H9 (cell line): ENCODE data around the gene LMBR1. TPM values are rescaled to one million over a fixed set of nuclear protein-coding genes. Genes with fewer than 3 reads are reported as not detected.

Experiments used
- DNase-seq: peaks from one replicate; pipeline ENCODE4 v3.0.0-alpha.2; 2017
- H2AFZ ChIP-seq: one replicate; pipeline ENCODE4 v1.6.1; 2013; ENCODE audit warnings: mild to moderate bottlenecking, low read length, control low read depth, moderate library complexity
- H2AK5ac ChIP-seq: 2 replicates; pipeline ENCODE4 v1.6.1; 2013; ENCODE audit warnings: low read length, control low read depth, mixed read lengths; ENCODE audit not compliant: insufficient read length
- H2BK120ac ChIP-seq: one replicate; pipeline ENCODE4 v1.6.1; 2013; ENCODE audit warnings: low read depth, mild to moderate bottlenecking, low read length, control low read depth, inconsistent platforms; ENCODE audit not compliant: poor library complexity, severe bottlenecking
- H2BK12ac ChIP-seq: 2 replicates; pipeline ENCODE4 v1.6.1; 2013; ENCODE audit warnings: low read length, control low read depth, mixed read lengths, low read depth; ENCODE audit not compliant: insufficient read length
- H2BK15ac ChIP-seq: 2 replicates; pipeline ENCODE4 v1.6.1; 2013; ENCODE audit warnings: low read depth, low read length, control low read depth
- H2BK20ac ChIP-seq: one replicate; pipeline ENCODE4 v1.6.1; 2013; ENCODE audit warnings: low read depth, mild to moderate bottlenecking, low read length, control low read depth, inconsistent platforms; ENCODE audit not compliant: poor library complexity, severe bottlenecking
- H2BK5ac ChIP-seq: 2 replicates; pipeline ENCODE4 v1.6.1; 2013; ENCODE audit warnings: low read length, control low read depth, mixed read lengths; ENCODE audit not compliant: insufficient read length
- H3K14ac ChIP-seq: 2 replicates; pipeline ENCODE4 v1.6.1; 2013; ENCODE audit warnings: low read length, control low read depth; ENCODE audit not compliant: insufficient read depth
- H3K18ac ChIP-seq: 2 replicates; pipeline ENCODE4 v1.6.1; 2013; ENCODE audit warnings: low read depth, mild to moderate bottlenecking, mixed read lengths, low read length, control low read depth; ENCODE audit not compliant: insufficient read length
- H3K23ac ChIP-seq: 2 replicates; pipeline ENCODE4 v1.6.1; 2013; ENCODE audit warnings: low read length, control low read depth, mixed read lengths, low read depth; ENCODE audit not compliant: insufficient read length
- H3K23me2 ChIP-seq: 2 replicates; pipeline ENCODE4 v1.6.1; 2013; ENCODE audit warnings: low read depth, mild to moderate bottlenecking, mixed read lengths, low read length, control low read depth; ENCODE audit not compliant: insufficient read length, poor library complexity, severe bottlenecking
- H3K27ac ChIP-seq: 2 replicates; pipeline ENCODE4 v1.5.1; 2013; ENCODE audit warnings: low read length, control low read depth, mixed read lengths, low read depth; ENCODE audit not compliant: insufficient read length
- H3K27me3 ChIP-seq: 2 replicates; pipeline ENCODE4 v1.6.1; 2013; ENCODE audit warnings: low read length, control low read depth, inconsistent platforms; ENCODE audit not compliant: insufficient read depth
- H3K4ac ChIP-seq: 2 replicates; pipeline ENCODE4 v1.6.1; 2013; ENCODE audit warnings: low read depth, mild to moderate bottlenecking, control low read depth, inconsistent platforms, low read length, moderate library complexity
- H3K4me1 ChIP-seq: 2 replicates; pipeline ENCODE4 v1.6.1; 2013; ENCODE audit warnings: low read length, control low read depth, inconsistent platforms; ENCODE audit not compliant: insufficient read depth
- H3K4me2 ChIP-seq: 2 replicates; pipeline ENCODE4 v1.6.1; 2013; ENCODE audit warnings: low read length, control low read depth, mixed read lengths; ENCODE audit not compliant: insufficient read length, insufficient read depth
- H3K56ac ChIP-seq: 2 replicates; pipeline ENCODE4 v1.6.1; 2013; ENCODE audit warnings: low read depth, mild to moderate bottlenecking, mixed read lengths, low read length, control low read depth; ENCODE audit not compliant: insufficient read length
- H3K79me1 ChIP-seq: 2 replicates; pipeline ENCODE4 v1.6.1; 2013; ENCODE audit warnings: low read depth, mild to moderate bottlenecking, moderate library complexity, low read length, control low read depth, inconsistent platforms; ENCODE audit not compliant: insufficient read depth, poor library complexity, severe bottlenecking
- H3K79me2 ChIP-seq: 2 replicates; pipeline ENCODE4 v1.6.1; 2013; ENCODE audit warnings: low read length, control low read depth, inconsistent platforms; ENCODE audit not compliant: insufficient read depth
- H3K9ac ChIP-seq: 2 replicates; pipeline ENCODE4 v1.6.1; 2013; ENCODE audit warnings: low read length, control low read depth, mixed read lengths; ENCODE audit not compliant: insufficient read length; ENCODE audit errors: extremely low read depth
- H3K9me3 ChIP-seq: one replicate; pipeline ENCODE4 v1.6.1; 2013; ENCODE audit warnings: low read depth, low read length, inconsistent platforms; ENCODE audit not compliant: control insufficient read depth
- H3T11ph ChIP-seq: one replicate; pipeline ENCODE4 v1.6.1; 2013; ENCODE audit warnings: mild to moderate bottlenecking, low read length, control low read depth, inconsistent platforms
- H4K20me1 ChIP-seq: one replicate; pipeline ENCODE4 v1.6.1; 2013; ENCODE audit not compliant: control insufficient read depth, insufficient read length, insufficient read depth
- H4K5ac ChIP-seq: 2 replicates; pipeline ENCODE4 v1.6.1; 2013; ENCODE audit warnings: low read depth, mild to moderate bottlenecking, mixed read lengths, low read length, control low read depth; ENCODE audit not compliant: insufficient read length
- H4K8ac ChIP-seq: replicated peaks from 2 replicates; pipeline ENCODE4 v1.6.1; 2013; ENCODE audit warnings: low read length, control low read depth, mixed read lengths, low read depth; ENCODE audit not compliant: insufficient read length
- H4K91ac ChIP-seq: 2 replicates; pipeline ENCODE4 v1.6.1; 2013; ENCODE audit warnings: low read depth, mild to moderate bottlenecking, moderate library complexity, mixed read lengths, low read length, control low read depth; ENCODE audit not compliant: insufficient read length
- H3K27ac Mint-ChIP-seq, 3 experiments: 2 replicates in 2 of 3; 3 replicates in 1 of 3; pipeline ENCODE4 v1.8.0; 2020 to 2021; ENCODE audit warnings: mixed read lengths in 3 of 3, mild to moderate bottlenecking in 1 of 3, moderate library complexity in 1 of 3
- H3K27me3 Mint-ChIP-seq: 2 replicates; pipeline ENCODE4 v1.8.0; 2021; ENCODE audit warnings: low read depth, mild to moderate bottlenecking, moderate library complexity, mixed read lengths
- H3K36me3 Mint-ChIP-seq, 3 experiments: 2 replicates in 2 of 3; 3 replicates in 1 of 3; pipeline ENCODE4 v1.8.0; 2020 to 2021; ENCODE audit warnings: low read depth in 3 of 3, mixed read lengths in 3 of 3; ENCODE audit not compliant: insufficient read depth in 1 of 3
- H3K4me1 Mint-ChIP-seq, 2 experiments: 2 replicates each; pipeline ENCODE4 v1.8.0; 2020; ENCODE audit warnings: mixed read lengths in 2 of 2
- H3K4me3 Mint-ChIP-seq, 2 experiments: 2 replicates in 1 of 2; 3 replicates in 1 of 2; pipeline ENCODE4 v1.8.0; 2020 to 2021; ENCODE audit warnings: mild to moderate bottlenecking in 2 of 2, mixed read lengths in 2 of 2, moderate library complexity in 1 of 2
- H3K9me3 Mint-ChIP-seq, 2 experiments: 2 replicates in 1 of 2; 3 replicates in 1 of 2; pipeline ENCODE4 v1.8.0; 2020; ENCODE audit warnings: mild to moderate bottlenecking in 2 of 2, mixed read lengths in 2 of 2, moderate library complexity in 1 of 2
- WGBS: extraction: QIAGEN DNeasy Blood & Tissue Kit; methylation state at CpG from one replicate; pipeline ENCODE4 v1.1.7; 2013; ENCODE audit warnings: missing lambda C conversion rate, low lambda C conversion rate, mixed read lengths; ENCODE audit not compliant: insufficient read length; ENCODE audit errors: extremely low coverage; 5-methylcytosine and 5-hydroxymethylcytosine counted together
- total RNA-seq: library from RNA; stranded (reverse); gene quantifications from 2 replicates; pipeline ENCODE4 v1.2.1, GENCODE V29; 2021
- TF ChIP-seq, protein P1 (sequence below): fragments of 200-600 bp; sonication (generic); conservative IDR thresholded peaks from 3 replicates; pipeline ENCODE4 v1.8.0; 2021; ENCODE audit warnings: antibody characterized with exemption, mild to moderate bottlenecking

LMBR1 gene
- total RNA-seq, 1 experiment from 2014 or later = 62.3 TPM

DNA sequence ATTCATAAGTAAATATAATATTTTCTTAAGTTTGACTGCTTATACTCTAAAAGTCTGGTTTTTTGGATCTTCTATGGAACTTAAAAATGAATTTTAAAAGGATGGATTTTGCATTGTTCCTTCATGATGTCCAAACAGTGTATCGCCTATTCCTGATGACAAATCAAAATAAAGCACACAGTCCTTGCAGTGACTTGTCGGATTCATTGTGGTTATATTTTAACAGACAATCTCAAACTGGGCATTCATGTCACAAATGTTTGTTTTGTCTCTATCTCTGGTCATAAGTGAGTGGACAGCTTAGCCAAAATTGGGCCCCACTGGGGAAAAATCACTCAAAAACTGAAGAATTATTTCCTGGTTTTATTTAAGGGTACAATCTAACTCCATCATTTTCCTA lies 74.8 kb downstream of the LMBR1 start:
- no peaks in the 10 kb centered on the region for H3K4me1 ChIP-seq
- no peak overlapping the region for H2BK15ac ChIP-seq
- no peak overlapping the region for H3K56ac ChIP-seq
- H2AFZ ChIP-seq = no peak overlapping the region
- no peaks in the 10 kb centered on the region for H3K79me2 ChIP-seq
- H3K14ac ChIP-seq = no peak overlapping the region
- no peaks in the 10 kb centered on the region for H3K79me1 ChIP-seq
- Mint-ChIP-seq H3K27ac (no peak overlapping the region), H3K36me3 (peaks cover 0 to 6% (median 5%) of the 10 kb centered on the region in 3 experiments; a peak in 4 of 7 replicates), H3K4me3 (no peak overlapping the region), H3K9me3 (no peaks in the 10 kb centered on the region), H3K4me1 (no peaks in the 10 kb centered on the region), H3K27me3 (no peaks in the 10 kb centered on the region)
- H3K27me3 ChIP-seq = no peaks in the 10 kb centered on the region
- H3K4ac ChIP-seq = no peak overlapping the region
- no peak overlapping the region for H3K27ac ChIP-seq
- DNase-seq = no peak
- no peak overlapping the region for H3K9ac ChIP-seq
- no peak overlapping the region for H4K8ac ChIP-seq
- no peaks in the 10 kb centered on the region for H4K20me1 ChIP-seq
- H3K23me2 ChIP-seq = no peaks in the 10 kb centered on the region
- TF ChIP-seq, protein P1, sequence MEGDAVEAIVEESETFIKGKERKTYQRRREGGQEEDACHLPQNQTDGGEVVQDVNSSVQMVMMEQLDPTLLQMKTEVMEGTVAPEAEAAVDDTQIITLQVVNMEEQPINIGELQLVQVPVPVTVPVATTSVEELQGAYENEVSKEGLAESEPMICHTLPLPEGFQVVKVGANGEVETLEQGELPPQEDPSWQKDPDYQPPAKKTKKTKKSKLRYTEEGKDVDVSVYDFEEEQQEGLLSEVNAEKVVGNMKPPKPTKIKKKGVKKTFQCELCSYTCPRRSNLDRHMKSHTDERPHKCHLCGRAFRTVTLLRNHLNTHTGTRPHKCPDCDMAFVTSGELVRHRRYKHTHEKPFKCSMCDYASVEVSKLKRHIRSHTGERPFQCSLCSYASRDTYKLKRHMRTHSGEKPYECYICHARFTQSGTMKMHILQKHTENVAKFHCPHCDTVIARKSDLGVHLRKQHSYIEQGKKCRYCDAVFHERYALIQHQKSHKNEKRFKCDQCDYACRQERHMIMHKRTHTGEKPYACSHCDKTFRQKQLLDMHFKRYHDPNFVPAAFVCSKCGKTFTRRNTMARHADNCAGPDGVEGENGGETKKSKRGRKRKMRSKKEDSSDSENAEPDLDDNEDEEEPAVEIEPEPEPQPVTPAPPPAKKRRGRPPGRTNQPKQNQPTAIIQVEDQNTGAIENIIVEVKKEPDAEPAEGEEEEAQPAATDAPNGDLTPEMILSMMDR = no peak
- no peak overlapping the region for H2AK5ac ChIP-seq
- H3K4me2 ChIP-seq = no peak overlapping the region
- no peak overlapping the region for H4K91ac ChIP-seq
- no peak overlapping the region for H2BK120ac ChIP-seq
- H2BK5ac ChIP-seq = no peak overlapping the region
- no peak overlapping the region for H2BK12ac ChIP-seq
- no peak overlapping the region for H3T11ph ChIP-seq
- H4K5ac ChIP-seq = no peak overlapping the region
- WGBS = no CpG with 5 or more reads among the region's 2 CpGs
- H2BK20ac ChIP-seq = no peak overlapping the region
- no peak overlapping the region for H3K23ac ChIP-seq
- H3K18ac ChIP-seq = no peak overlapping the region
- H3K9me3 ChIP-seq = no peaks in the 10 kb centered on the region
